GM12878 (cell line): ENCODE measurements around the gene AVPR1B. TPM values are rescaled to one million over a fixed set of nuclear protein-coding genes. Genes with fewer than 3 reads are reported as not detected.

Source experiments
- ATAC-seq: fragments of 200-7000 bp; cut with Tn5 transposase; 3 replicates; pipeline ENCODE4 v1.9.1; 2020; ENCODE audit warnings: mild to moderate bottlenecking, moderate library complexity
- BruUV-seq: library from RNA; stranded (reverse); fragments of 400-500 nt; replicated peaks from 2 replicates; lab custom pipeline; 2021; lab: Mats Ljungman, UMichigan
- CTCF ChIA-PET: fragments of 300-600 bp; sonication (Branson Sonifier 250); formaldehyde crosslinking; extraction: SDS; loops from one replicate; lab custom pipeline; 2021; ENCODE audit warnings: inconsistent platforms; lab: Yijun Ruan, JAX
- POLR2A ChIA-PET: fragments of 350-600 bp; formaldehyde crosslinking; extraction: SDS; loops from one replicate; lab custom pipeline; 2021; ENCODE audit warnings: inconsistent platforms; lab: Charles Lee
- RAD21 ChIA-PET: fragments of 300-600 bp; sonication (Branson Sonifier 250); formaldehyde crosslinking; loops from one replicate; lab custom pipeline; 2023; ENCODE audit warnings: antibody characterized with exemption; ENCODE audit not compliant: unreplicated experiment; lab: Charles Lee
- SMC1A ChIA-PET: fragments of 300-600 bp; sonication (Branson Sonifier 250); formaldehyde crosslinking; loops from one replicate; lab custom pipeline; 2023; ENCODE audit not compliant: unreplicated experiment, uncharacterized antibody; lab: Charles Lee
- DNase-seq: peaks from one replicate; pipeline ENCODE4 v3.0.0-alpha.2; 2011; ENCODE audit warnings: low read depth, low spot score
- FAIRE-seq: peaks from 3 replicates; lab custom pipeline; 2011; peaks lifted over from hg19 to GRCh38; lab: Jason Lieb, UNC
- H2AFZ ChIP-seq: 2 replicates; pipeline ENCODE4 v1.6.0; 2011; ENCODE audit warnings: low read depth, low read length, control low read depth; ENCODE audit not compliant: control insufficient read depth
- H3K27ac ChIP-seq: 2 replicates; pipeline ENCODE4 v1.5.1; 2011; ENCODE audit warnings: control low read depth; ENCODE audit not compliant: control insufficient read depth, insufficient read depth
- H3K27me3 ChIP-seq, 2 experiments: replicated peaks in 1 of 2; 2 replicates each; pipeline versions ENCODE4 v1.6.0 to v1.6.1; 2011; ENCODE audit warnings: low read length in 1 of 2; ENCODE audit not compliant: control insufficient read depth in 2 of 2, insufficient read depth in 2 of 2
- H3K36me3 ChIP-seq, 2 experiments: 2 replicates each; pipeline ENCODE4 v1.5.1; 2011; ENCODE audit warnings: low read length in 1 of 2; ENCODE audit not compliant: control insufficient read depth in 2 of 2, insufficient read depth in 2 of 2
- H3K4me1 ChIP-seq: 2 replicates; pipeline ENCODE4 v1.6.1; 2011; ENCODE audit warnings: mild to moderate bottlenecking, low read length, moderate library complexity, mixed read lengths; ENCODE audit not compliant: control insufficient read depth, insufficient read depth
- H3K4me2 ChIP-seq: 2 replicates; pipeline ENCODE4 v1.6.0; 2011; ENCODE audit warnings: control low read depth; ENCODE audit not compliant: control insufficient read depth, insufficient read depth
- H3K4me3 ChIP-seq: fragments of 200-600 bp; sonication (generic); 2 replicates; pipeline ENCODE4 v1.5.1; 2016
- H3K79me2 ChIP-seq: 2 replicates; pipeline ENCODE4 v1.6.0; 2011; ENCODE audit warnings: low read length; ENCODE audit not compliant: control insufficient read depth, insufficient read depth
- H3K9ac ChIP-seq: 2 replicates; pipeline ENCODE4 v1.8.0; 2011; ENCODE audit warnings: low read length, control low read depth, mixed read lengths; ENCODE audit not compliant: control insufficient read depth, insufficient read depth
- H3K9me3 ChIP-seq: replicated peaks from 3 replicates; pipeline ENCODE4 v1.5.1; 2011; ENCODE audit warnings: mild to moderate bottlenecking, low read length; ENCODE audit not compliant: control insufficient read depth, insufficient read depth
- H4K20me1 ChIP-seq: 2 replicates; pipeline ENCODE4 v1.6.0; 2011; ENCODE audit not compliant: control insufficient read depth, insufficient read depth
- BMI1 ChIP-seq: fragments of 450-650 bp; IDR thresholded peaks from 2 replicates; pipeline ENCODE4 v1.6.1; 2016; ENCODE audit warnings: mild to moderate bottlenecking, moderate library complexity, borderline replicate concordance
- CHD4 ChIP-seq: fragments of 200-600 bp; sonication (generic); IDR thresholded peaks from 2 replicates; pipeline ENCODE4 v1.6.1; 2016; ENCODE audit warnings: mild to moderate bottlenecking
- ESRRA ChIP-seq: IDR thresholded peaks from 2 replicates; pipeline ENCODE4 v1.6.1; 2012; ENCODE audit warnings: mild to moderate bottlenecking, low read length, improper control_type of control experiment
- FOS ChIP-seq: IDR thresholded peaks from 3 replicates; pipeline ENCODE4 v1.6.1; 2011; ENCODE audit warnings: borderline replicate concordance; ENCODE audit not compliant: insufficient read length; ENCODE audit errors: extremely low read depth
- HDAC6 ChIP-seq: fragments of 200-600 bp; sonication (generic); IDR thresholded peaks from one replicate; pipeline ENCODE4 v1.8.0; 2017; ENCODE audit warnings: antibody characterized with exemption; ENCODE audit not compliant: unreplicated experiment
- KDM1A ChIP-seq: fragments of 200-600 bp; sonication (generic); IDR thresholded peaks from 2 replicates; pipeline ENCODE4 v1.6.1; 2016; ENCODE audit warnings: borderline replicate concordance
- MTA3 ChIP-seq: IDR thresholded peaks from 2 replicates; pipeline ENCODE4 v1.6.1; 2012; ENCODE audit warnings: low read length, inconsistent platforms, borderline replicate concordance
- PAX8 ChIP-seq: fragments of 450-650 bp; IDR thresholded peaks from 2 replicates; pipeline ENCODE4 v1.6.1; 2017; ENCODE audit warnings: mild to moderate bottlenecking, moderate library complexity
- POU2F2 ChIP-seq: IDR thresholded peaks from 3 replicates; pipeline ENCODE4 v1.6.1; 2011; ENCODE audit warnings: low read depth, mild to moderate bottlenecking, low read length, borderline replicate concordance
- RAD21 ChIP-seq: IDR thresholded peaks from 2 replicates; pipeline ENCODE4 v1.6.1; 2011; ENCODE audit warnings: mild to moderate bottlenecking, low read depth, low read length, moderate library complexity; ENCODE audit not compliant: insufficient read depth
- RAD51 ChIP-seq: fragments of 450-650 bp; IDR thresholded peaks from 2 replicates; pipeline ENCODE4 v1.6.1; 2016; ENCODE audit warnings: moderate library complexity, mild to moderate bottlenecking, inconsistent platforms
- SMARCA5 ChIP-seq: fragments of 450-650 bp; IDR thresholded peaks from 2 replicates; pipeline ENCODE4 v1.6.1; 2017; ENCODE audit warnings: mild to moderate bottlenecking
- WRNIP1 ChIP-seq: IDR thresholded peaks from 2 replicates; pipeline ENCODE4 v1.6.1; 2011; ENCODE audit warnings: low read depth, low read length, improper control_type of control experiment, borderline replicate concordance
- YY1 ChIP-seq: IDR thresholded peaks from 2 replicates; pipeline ENCODE4 v1.6.1; 2011; ENCODE audit warnings: low read depth, mild to moderate bottlenecking, low read length
- ZBED1 ChIP-seq: IDR thresholded peaks from 2 replicates; pipeline ENCODE4 v1.6.1; 2016; ENCODE audit warnings: borderline replicate concordance
- WGBS: methylation state at CpG from one replicate; pipeline ENCODE4 v1.1.6; 2016; ENCODE audit warnings: low lambda C conversion rate; ENCODE audit not compliant: insufficient replicate concordance, insufficient coverage; ENCODE audit errors: missing lambda C conversion rate; 5-methylcytosine and 5-hydroxymethylcytosine counted together
- in situ Hi-C: fragments of 300-500 bp; cut with MboI; formaldehyde crosslinking; loops from 9 replicates; pipeline ENCODE4 v1.14.3; 2018; ENCODE audit warnings: mixed read lengths
- intact Hi-C: fragments of 100-400 bp; cut with micrococcal nuclease; formaldehyde crosslinking; loops from one replicate; pipeline ENCODE4 v1.14.2; 2022; ENCODE audit not compliant: unreplicated experiment
- polyA plus RNA-seq, 11 experiments: library from polyadenylated mRNA; depleted of rRNA in 4 of 11; unstranded in 6 of 11; stranded (reverse) in 5 of 11; fragments of >200 nt; fragmentation: Nextera tagmentation in 4 of 11; fragmentation: Illumina TruSeq in 1 of 11; extraction: Ambion mirVana in 4 of 11; extraction: Trizol in 1 of 11; gene quantifications; 1 replicate in 1 of 11; 2 replicates in 10 of 11; pipeline versions ENCODE4 v1.2.1 to v1.2.3, GENCODE V29; 2011 to 2016; ENCODE audit warnings: inconsistent platforms in 2 of 11, missing spikeins in 2 of 11, low read depth in 1 of 11
- total RNA-seq, 4 experiments: library from RNA; depleted of rRNA in 3 of 4; stranded (reverse); fragments of >200 nt in 3 of 4; fragmentation: Illumina TruSeq in 1 of 4; extraction: Trizol in 1 of 4; gene quantifications; 2 replicates each; pipeline versions ENCODE4 v1.2.1 to v1.2.3, GENCODE V29; 2013 to 2021
- TF ChIP-seq, protein P1 (sequence below): fragments of 450-650 bp; IDR thresholded peaks from 2 replicates; pipeline ENCODE4 v1.6.1; 2017; ENCODE audit warnings: mild to moderate bottlenecking
- TF ChIP-seq, protein P2 (sequence below): fragments of 150-350 bp; IDR thresholded peaks from 2 replicates; pipeline ENCODE4 v1.6.1; 2014; ENCODE audit warnings: mild to moderate bottlenecking, low read depth, low read length
- TF ChIP-seq, protein P3 (sequence below): IDR thresholded peaks from 2 replicates; pipeline ENCODE4 v1.6.1; 2012; ENCODE audit warnings: low read depth, low read length, improper control_type of control experiment

AVPR1B gene
- total and polyA plus RNA-seq, 10 of the 15 experiments (the other 5 are each of a cell fraction or from before 2014, with no cell fraction given) = not detected

DNA sequence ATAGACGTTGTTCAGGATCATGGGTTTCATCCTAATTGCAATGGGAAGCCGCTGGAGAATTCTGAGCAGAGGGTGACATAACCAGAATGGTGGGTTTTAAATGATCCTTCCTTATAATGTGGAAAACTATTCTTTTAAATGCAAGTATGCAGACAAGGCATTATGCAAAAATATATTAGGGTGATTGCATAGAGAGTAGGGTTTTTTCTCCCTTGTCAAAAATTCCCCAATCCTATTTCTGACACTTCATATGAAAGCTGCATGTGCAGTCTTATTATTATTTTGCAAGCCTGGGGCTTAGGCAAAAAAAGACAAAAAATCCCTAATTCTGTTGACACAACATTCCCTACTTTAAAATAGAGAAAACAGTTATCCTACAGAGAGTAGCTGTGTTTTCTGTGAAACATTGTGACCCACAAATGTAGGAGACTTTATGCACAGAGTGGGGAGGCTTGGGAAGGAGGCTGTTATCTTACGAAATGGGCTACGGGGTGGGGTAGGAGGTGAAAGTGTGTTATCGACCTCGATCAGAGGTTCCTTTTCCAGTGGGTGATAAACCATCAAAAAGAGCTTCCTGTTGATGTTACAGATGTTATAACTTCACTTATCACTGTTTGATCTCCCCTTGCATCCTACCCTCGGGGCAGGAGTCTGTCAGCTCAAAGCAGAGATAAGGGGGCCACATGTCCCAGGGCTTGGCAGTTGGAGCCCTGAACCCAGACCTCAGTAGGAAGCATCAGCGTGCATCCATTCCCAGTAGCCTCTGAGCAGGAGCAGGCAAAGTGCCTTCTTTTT, 37.0 kb downstream of the AVPR1B start:
- DNase-seq = no peak
- in situ Hi-C loops = no loop called here
- no TSS peak for BruUV-seq
- H2AFZ ChIP-seq = no peak overlapping the region
- no peak for TF ChIP-seq RAD21
- no peak for TF ChIP-seq MTA3
- no peak for TF ChIP-seq KDM1A
- TF ChIP-seq, protein P1, sequence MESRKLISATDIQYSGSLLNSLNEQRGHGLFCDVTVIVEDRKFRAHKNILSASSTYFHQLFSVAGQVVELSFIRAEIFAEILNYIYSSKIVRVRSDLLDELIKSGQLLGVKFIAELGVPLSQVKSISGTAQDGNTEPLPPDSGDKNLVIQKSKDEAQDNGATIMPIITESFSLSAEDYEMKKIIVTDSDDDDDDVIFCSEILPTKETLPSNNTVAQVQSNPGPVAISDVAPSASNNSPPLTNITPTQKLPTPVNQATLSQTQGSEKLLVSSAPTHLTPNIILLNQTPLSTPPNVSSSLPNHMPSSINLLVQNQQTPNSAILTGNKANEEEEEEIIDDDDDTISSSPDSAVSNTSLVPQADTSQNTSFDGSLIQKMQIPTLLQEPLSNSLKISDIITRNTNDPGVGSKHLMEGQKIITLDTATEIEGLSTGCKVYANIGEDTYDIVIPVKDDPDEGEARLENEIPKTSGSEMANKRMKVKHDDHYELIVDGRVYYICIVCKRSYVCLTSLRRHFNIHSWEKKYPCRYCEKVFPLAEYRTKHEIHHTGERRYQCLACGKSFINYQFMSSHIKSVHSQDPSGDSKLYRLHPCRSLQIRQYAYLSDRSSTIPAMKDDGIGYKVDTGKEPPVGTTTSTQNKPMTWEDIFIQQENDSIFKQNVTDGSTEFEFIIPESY = no peak
- TF ChIP-seq FOS = no peak
- TF ChIP-seq CHD4 = no peak
- TF ChIP-seq POU2F2 = no peak
- TF ChIP-seq, protein P2, sequence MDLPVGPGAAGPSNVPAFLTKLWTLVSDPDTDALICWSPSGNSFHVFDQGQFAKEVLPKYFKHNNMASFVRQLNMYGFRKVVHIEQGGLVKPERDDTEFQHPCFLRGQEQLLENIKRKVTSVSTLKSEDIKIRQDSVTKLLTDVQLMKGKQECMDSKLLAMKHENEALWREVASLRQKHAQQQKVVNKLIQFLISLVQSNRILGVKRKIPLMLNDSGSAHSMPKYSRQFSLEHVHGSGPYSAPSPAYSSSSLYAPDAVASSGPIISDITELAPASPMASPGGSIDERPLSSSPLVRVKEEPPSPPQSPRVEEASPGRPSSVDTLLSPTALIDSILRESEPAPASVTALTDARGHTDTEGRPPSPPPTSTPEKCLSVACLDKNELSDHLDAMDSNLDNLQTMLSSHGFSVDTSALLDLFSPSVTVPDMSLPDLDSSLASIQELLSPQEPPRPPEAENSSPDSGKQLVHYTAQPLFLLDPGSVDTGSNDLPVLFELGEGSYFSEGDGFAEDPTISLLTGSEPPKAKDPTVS = no peak
- no peak for TF ChIP-seq SMARCA5
- no peak for TF ChIP-seq YY1
- TF ChIP-seq RAD51 = no peak
- TF ChIP-seq, protein P3, sequence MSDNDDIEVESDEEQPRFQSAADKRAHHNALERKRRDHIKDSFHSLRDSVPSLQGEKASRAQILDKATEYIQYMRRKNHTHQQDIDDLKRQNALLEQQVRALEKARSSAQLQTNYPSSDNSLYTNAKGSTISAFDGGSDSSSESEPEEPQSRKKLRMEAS = no peak
- TF ChIP-seq ESRRA = no peak
- TF ChIP-seq PAX8 = no peak
- TF ChIP-seq HDAC6 = no peak
- no peak for TF ChIP-seq WRNIP1
- no peak for TF ChIP-seq BMI1
- no peak for TF ChIP-seq ZBED1
- TF ChIP-seq, all 136 proteins: peak for 0
- CTCF ChIA-PET = interaction anchor here (0.9 kb wide), 1 partner anchor 12 kb away, joined by 4 read pairs; no protein-coding TSS in a partner anchor
- H3K9ac ChIP-seq = no peak overlapping the region
- SMC1A ChIA-PET = interaction anchor here (1.0 kb wide), 1 partner anchor 26 kb away, joined by 3 read pairs; no protein-coding TSS in a partner anchor
- RAD21 ChIA-PET = no interaction called here
- intact Hi-C loops = no loop called here
- H3K27me3 ChIP-seq = no peaks in the 10 kb centered on the region; a peak in 2 of 4 replicates
- no peak overlapping the region for H3K4me2 ChIP-seq
- no peak overlapping the region for H3K4me3 ChIP-seq
- H4K20me1 ChIP-seq = no peaks in the 10 kb centered on the region
- POLR2A ChIA-PET = no interaction called here
- 47% methylated on average over 8 of the region's 8 CpGs for WGBS
- H3K79me2 ChIP-seq = no peaks in the 10 kb centered on the region
- no peaks in the 10 kb centered on the region for H3K9me3 ChIP-seq
- no peak for FAIRE-seq
- no peaks in the 10 kb centered on the region for H3K36me3 ChIP-seq
- no peaks in the 10 kb centered on the region for H3K4me1 ChIP-seq
- H3K27ac ChIP-seq = no peak overlapping the region
- ATAC-seq = no peak
